NOMO-1 treated with DMSO at 0.1 percent for 48 hours (cell line): ENCODE results near the gene BTBD16.

ENCODE experiments used
- DNase-seq: peaks from one replicate; lab custom pipeline; 2025; ENCODE audit not compliant: unreplicated experiment; lab: John Stamatoyannopoulos, UW

BTBD16 gene

GRCh38 chr10:122338609-122339441 lies 67.7 kb downstream of the BTBD16 start:
- no peak for DNase-seq

- no peak for DNase-seq
These were observed 70.2 kb downstream of the BTBD16 start for GRCh38 chr10:122341141-122341810.

- peak; percentile 20 for DNase-seq
These were observed 71.4 kb downstream of the BTBD16 start for GRCh38 chr10:122342293-122343134.

GRCh38 chr10:122343135-122343800 lies 72.2 kb downstream of the BTBD16 start:
- DNase-seq = no peak

GRCh38 chr10:122343936-122344335 lies 72.8 kb downstream of the BTBD16 start:
- DNase-seq = no peak

GRCh38 chr10:122344741-122345258 lies 73.7 kb downstream of the BTBD16 start:
- no peak for DNase-seq

GRCh38 chr10:122346326-122346950 lies 75.3 kb downstream of the BTBD16 start:
- no peak for DNase-seq

- no peak for DNase-seq
These were observed 76.2 kb downstream of the BTBD16 start for GRCh38 chr10:122347170-122347841.

- no peak for DNase-seq
These were observed 77.4 kb downstream of the BTBD16 start for GRCh38 chr10:122348512-122348911.

- DNase-seq = no peak
These were observed 77.9 kb downstream of the BTBD16 start for GRCh38 chr10:122348935-122349361.

- no peak for DNase-seq
These were observed 78.8 kb downstream of the BTBD16 start for GRCh38 chr10:122349758-122350369.

- no peak for DNase-seq
These were observed 79.8 kb downstream of the BTBD16 start for GRCh38 chr10:122350893-122351292.

- no peak for DNase-seq
These were observed 81.9 kb downstream of the BTBD16 start for GRCh38 chr10:122352817-122353525.

GRCh38 chr10:122354383-122354782 lies 83.3 kb downstream of the BTBD16 start:
- no peak for DNase-seq

GRCh38 chr10:122357685-122358084 lies 86.6 kb downstream of the BTBD16 start:
- no peak for DNase-seq

- no peak for DNase-seq
These were observed 88.5 kb downstream of the BTBD16 start for GRCh38 chr10:122359621-122360020.

- DNase-seq = no peak
These were observed 90.0 kb downstream of the BTBD16 start for GRCh38 chr10:122361046-122361445.

- no peak for DNase-seq
These were observed 91.0 kb downstream of the BTBD16 start for GRCh38 chr10:122362031-122362592.
